CD8-positive, alpha-beta memory T cell (primary cell): ENCODE data around the gene CLDN8. TPM values are rescaled to one million over a fixed set of nuclear protein-coding genes. Genes with fewer than 3 reads are reported as not detected.

Experiments used
- CTCF ChIA-PET: fragments of 350-600 bp; sonication (Branson Sonifier 250); formaldehyde crosslinking; loops from one replicate; lab custom pipeline; 2021; ENCODE audit warnings: antibody characterized with exemption; lab: Charles Lee
- POLR2A ChIA-PET: fragments of 350-600 bp; sonication (Branson Sonifier 250); formaldehyde crosslinking; loops from one replicate; lab custom pipeline; 2021; ENCODE audit warnings: antibody characterized with exemption; lab: Charles Lee
- DNase-seq, 5 donors: peaks; one replicate each; pipeline versions ENCODE4 v3.0.0 to v3.0.0-alpha.2; 2020 to 2022; ENCODE audit warnings: mixed read lengths in 1 of 5
- H3K27ac ChIP-seq: one replicate; pipeline ENCODE4 v1.7.0; 2013; ENCODE audit warnings: low read depth, mild to moderate bottlenecking, low read length, moderate library complexity
- H3K27me3 ChIP-seq: 2 replicates; pipeline ENCODE4 v1.7.0; 2013; ENCODE audit warnings: low read length, mild to moderate bottlenecking; ENCODE audit not compliant: insufficient read depth, poor library complexity, severe bottlenecking
- H3K36me3 ChIP-seq: 2 replicates; pipeline ENCODE4 v1.7.0; 2013; ENCODE audit warnings: mild to moderate bottlenecking, low read length, moderate library complexity; ENCODE audit not compliant: insufficient read depth
- H3K4me1 ChIP-seq: 2 replicates; pipeline ENCODE4 v1.7.0; 2013; ENCODE audit warnings: mild to moderate bottlenecking, low read length, moderate library complexity; ENCODE audit not compliant: insufficient read depth
- H3K4me3 ChIP-seq: 2 replicates; pipeline ENCODE4 v1.7.0; 2013; ENCODE audit warnings: mild to moderate bottlenecking, low read length
- H3K9me3 ChIP-seq: 2 replicates; pipeline ENCODE4 v1.7.0; 2013; ENCODE audit warnings: mild to moderate bottlenecking, low read length
- H3K27ac Mint-ChIP-seq, 8 donors: one replicate each; pipeline ENCODE4 v1.8.0; 2020 to 2021; ENCODE audit warnings: mixed read lengths in 8 of 8, mild to moderate bottlenecking in 6 of 8, inconsistent platforms in 3 of 8, moderate library complexity in 3 of 8
- H3K27me3 Mint-ChIP-seq, 2 donors: one replicate each; pipeline ENCODE4 v1.8.0; 2020 to 2021; ENCODE audit warnings: mixed read lengths in 2 of 2, mild to moderate bottlenecking in 1 of 2, moderate library complexity in 1 of 2
- H3K36me3 Mint-ChIP-seq, 3 donors: one replicate each; pipeline ENCODE4 v1.8.0; 2020 to 2021; ENCODE audit warnings: mixed read lengths in 3 of 3, inconsistent platforms in 1 of 3, mild to moderate bottlenecking in 1 of 3
- H3K4me1 Mint-ChIP-seq, 3 donors: one replicate each; pipeline ENCODE4 v1.8.0; 2020 to 2021; ENCODE audit warnings: mixed read lengths in 3 of 3, inconsistent platforms in 1 of 3, mild to moderate bottlenecking in 1 of 3
- H3K4me3 Mint-ChIP-seq, 7 donors: one replicate each; pipeline ENCODE4 v1.8.0; 2020 to 2021; ENCODE audit warnings: mixed read lengths in 7 of 7, mild to moderate bottlenecking in 6 of 7, moderate library complexity in 4 of 7, inconsistent platforms in 2 of 7
- H3K9me3 Mint-ChIP-seq, 5 donors: one replicate each; pipeline ENCODE4 v1.8.0; 2020 to 2022; ENCODE audit warnings: mixed read lengths in 5 of 5, mild to moderate bottlenecking in 3 of 5, moderate library complexity in 2 of 5, inconsistent platforms in 1 of 5
- polyA plus RNA-seq: library from polyadenylated mRNA; unstranded; fragments of 300-500 nt; fragmentation: Illumina TruSeq; gene quantifications from one replicate; pipeline ENCODE4 v1.2.3, GENCODE V29; 2021
- total RNA-seq, 2 experiments: library from RNA; stranded (reverse); gene quantifications; one replicate each; pipeline ENCODE4 v1.2.3, GENCODE V29; 2021

The CLDN8 gene
- total and polyA plus RNA-seq, 3 experiments from 2014 or later: not detected

DNA sequence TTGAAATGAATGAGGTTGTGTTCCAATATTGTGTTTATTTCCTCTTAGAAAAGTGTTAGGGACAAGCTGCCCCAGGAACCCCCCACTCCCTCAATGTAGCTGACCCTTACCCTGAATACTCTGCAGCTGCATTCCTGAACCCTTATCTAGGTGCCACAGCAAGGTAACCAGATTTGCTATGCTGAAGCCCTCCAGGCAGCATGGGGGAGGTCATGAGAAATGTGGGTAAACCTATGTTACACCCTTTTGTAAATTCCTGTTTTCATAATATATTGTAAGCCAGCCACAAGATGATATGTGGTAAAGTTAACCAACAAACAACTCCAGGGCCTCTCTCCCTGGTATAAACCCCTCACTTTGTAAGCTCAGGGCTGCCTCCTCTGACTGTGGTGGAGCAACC lies 27.8 kb upstream of the CLDN8 start:
- Histone ChIP-seq H3K4me3 (no peak overlapping the region), H3K27me3 (no peaks in the 10 kb centered on the region), H3K27ac (no peak overlapping the region), H3K9me3 (no peaks in the 10 kb centered on the region), H3K36me3 (no peaks in the 10 kb centered on the region), H3K4me1 (no peaks in the 10 kb centered on the region)
- Mint-ChIP-seq H3K4me3 (no peak overlapping the region), H3K36me3 (no peaks in the 10 kb centered on the region), H3K27me3 (no peaks in the 10 kb centered on the region), H3K4me1 (no peaks in the 10 kb centered on the region), H3K9me3 (peaks cover 2 to 4% (median 3%) of the 10 kb centered on the region in 5 donors), H3K27ac (no peak overlapping the region)
- POLR2A ChIA-PET: no interaction called here
- CTCF ChIA-PET: no interaction called here
- no peak for DNase-seq

GRCh38 chr21:30240661-30241060 lies 24.8 kb upstream of the CLDN8 start:
- H3K4me3 Mint-ChIP-seq: no peak overlapping the region
- H3K36me3 Mint-ChIP-seq: no peaks in the 10 kb centered on the region
- no peak overlapping the region for H3K27ac ChIP-seq
- no peaks in the 10 kb centered on the region for H3K9me3 ChIP-seq
- H3K27ac Mint-ChIP-seq: no peak overlapping the region
- H3K27me3 ChIP-seq: no peaks in the 10 kb centered on the region
- ChIA-PET POLR2A (no interaction called here), CTCF (no interaction called here)
- peaks cover 0 to 8% (median 3%) of the 10 kb centered on the region in 5 donors for H3K9me3 Mint-ChIP-seq
- no peaks in the 10 kb centered on the region for H3K4me1 ChIP-seq
- DNase-seq: no peak
- no peaks in the 10 kb centered on the region for H3K4me1 Mint-ChIP-seq
- H3K4me3 ChIP-seq: no peak overlapping the region
- no peaks in the 10 kb centered on the region for H3K36me3 ChIP-seq
- H3K27me3 Mint-ChIP-seq: no peaks in the 10 kb centered on the region

DNA sequence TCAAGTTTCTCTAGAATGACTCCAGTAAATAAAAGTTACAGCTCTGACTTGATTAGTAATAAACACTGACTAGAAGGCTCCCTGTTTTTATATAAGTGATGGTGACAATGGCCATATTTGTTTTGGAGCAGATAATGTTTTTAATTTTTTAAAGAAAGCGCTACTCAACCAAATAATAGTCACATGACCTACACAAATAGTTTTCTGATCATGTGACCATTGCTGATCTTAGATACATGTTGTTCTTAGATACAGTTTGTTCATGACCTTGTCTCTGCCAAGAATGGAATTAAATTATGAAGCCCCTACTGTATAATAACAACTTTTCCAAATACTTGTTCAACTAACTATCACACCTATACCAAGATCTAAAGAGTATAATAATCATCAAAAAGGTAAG lies 22.3 kb upstream of the CLDN8 start:
- no peak for DNase-seq
- Histone ChIP-seq H3K27ac (no peak overlapping the region), H3K27me3 (no peaks in the 10 kb centered on the region), H3K9me3 (no peaks in the 10 kb centered on the region), H3K36me3 (no peaks in the 10 kb centered on the region), H3K4me1 (no peaks in the 10 kb centered on the region), H3K4me3 (no peak overlapping the region)
- Mint-ChIP-seq H3K36me3 (no peaks in the 10 kb centered on the region), H3K4me3 (no peak overlapping the region), H3K27me3 (no peaks in the 10 kb centered on the region), H3K4me1 (no peaks in the 10 kb centered on the region), H3K9me3 (peaks cover 0 to 6% (median 6%) of the 10 kb centered on the region in 5 donors), H3K27ac (no peak overlapping the region)
- ChIA-PET CTCF (no interaction called here), POLR2A (no interaction called here)

- Mint-ChIP-seq H3K4me3 (no peak overlapping the region), H3K9me3 (peaks cover 0 to 22% (median 15%) of the 10 kb centered on the region in 5 donors), H3K36me3 (no peaks in the 10 kb centered on the region), H3K27ac (no peak overlapping the region), H3K27me3 (no peaks in the 10 kb centered on the region), H3K4me1 (no peaks in the 10 kb centered on the region)
- no peak for DNase-seq
- Histone ChIP-seq H3K27ac (no peak overlapping the region), H3K9me3 (no peaks in the 10 kb centered on the region), H3K4me3 (no peak overlapping the region), H3K36me3 (no peaks in the 10 kb centered on the region), H3K27me3 (no peaks in the 10 kb centered on the region), H3K4me1 (no peaks in the 10 kb centered on the region)
- ChIA-PET CTCF (interaction anchor here (0.9 kb wide), 1 partner anchor 11 kb away, joined by 3 read pairs; no protein-coding TSS in a partner anchor), POLR2A (no interaction called here)
These were observed 18.7 kb upstream of the CLDN8 start for GRCh38 chr21:30234643-30235042.

DNA sequence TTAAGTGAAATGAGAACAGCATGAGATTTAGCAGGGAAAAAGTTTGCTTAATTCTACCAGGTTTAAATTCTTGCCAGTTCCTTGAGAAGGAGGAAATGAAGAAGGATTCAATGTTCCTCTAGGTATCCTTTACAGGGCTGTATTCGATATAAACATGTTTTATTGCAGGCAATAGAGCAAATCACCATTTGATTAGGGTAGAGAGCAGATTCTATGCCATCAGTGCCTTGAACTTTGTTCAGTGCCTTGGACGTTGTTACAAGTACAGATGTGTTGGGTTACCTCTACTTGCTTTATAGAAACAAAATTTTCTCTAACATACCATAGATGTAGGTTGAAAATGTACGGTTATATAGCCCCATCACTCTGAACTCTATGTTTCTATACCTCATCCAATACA lies 18.2 kb upstream of the CLDN8 start:
- no peak overlapping the region for H3K4me3 ChIP-seq
- H3K27ac ChIP-seq: no peak overlapping the region
- H3K9me3 ChIP-seq: no peaks in the 10 kb centered on the region
- no peaks in the 10 kb centered on the region for H3K4me1 ChIP-seq
- Mint-ChIP-seq H3K4me1 (no peaks in the 10 kb centered on the region), H3K27me3 (no peaks in the 10 kb centered on the region), H3K36me3 (no peaks in the 10 kb centered on the region), H3K9me3 (peaks cover 0 to 24% (median 18%) of the 10 kb centered on the region in 5 donors), H3K4me3 (no peak overlapping the region), H3K27ac (no peak overlapping the region)
- H3K36me3 ChIP-seq: no peaks in the 10 kb centered on the region
- no peak for DNase-seq
- ChIA-PET CTCF (no interaction called here), POLR2A (no interaction called here)
- H3K27me3 ChIP-seq: no peaks in the 10 kb centered on the region

DNA sequence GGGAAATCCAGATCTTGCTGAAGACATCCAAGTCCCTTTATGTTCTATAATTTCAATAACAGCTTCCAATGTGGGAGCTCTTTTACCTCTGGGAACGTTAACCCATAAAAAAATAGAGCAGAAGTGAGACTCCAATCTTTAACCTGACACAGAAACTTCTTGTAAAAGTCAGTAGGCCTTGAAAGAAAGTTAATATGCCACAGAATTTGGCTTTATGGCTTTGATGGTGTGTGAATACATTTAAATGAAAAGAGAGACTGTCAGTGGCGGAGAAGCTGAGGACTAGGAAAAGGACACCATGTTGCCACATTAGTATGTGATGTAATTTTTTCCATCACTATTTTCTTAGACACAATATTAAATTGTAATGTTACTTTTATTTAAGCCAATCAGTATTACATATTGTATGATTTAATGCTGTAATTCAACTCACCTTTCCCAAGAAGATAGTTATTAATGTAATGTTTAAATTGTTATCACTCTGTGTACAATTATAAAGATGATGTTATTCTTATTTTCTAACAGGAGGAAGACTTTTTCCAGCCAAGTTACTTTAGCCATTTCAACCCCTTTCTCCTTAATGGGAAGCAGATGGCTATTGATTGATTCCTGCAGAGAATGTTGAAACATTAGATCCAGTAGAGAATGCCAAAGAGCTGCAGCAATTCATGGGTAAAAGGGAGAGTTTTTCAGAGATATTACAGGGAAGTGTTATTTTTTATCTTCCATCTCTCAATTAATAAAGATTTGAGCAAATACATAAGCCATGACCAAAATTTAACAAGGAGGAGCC lies 17.5 kb upstream of the CLDN8 start:
- CTCF ChIA-PET: no interaction called here

DNA sequence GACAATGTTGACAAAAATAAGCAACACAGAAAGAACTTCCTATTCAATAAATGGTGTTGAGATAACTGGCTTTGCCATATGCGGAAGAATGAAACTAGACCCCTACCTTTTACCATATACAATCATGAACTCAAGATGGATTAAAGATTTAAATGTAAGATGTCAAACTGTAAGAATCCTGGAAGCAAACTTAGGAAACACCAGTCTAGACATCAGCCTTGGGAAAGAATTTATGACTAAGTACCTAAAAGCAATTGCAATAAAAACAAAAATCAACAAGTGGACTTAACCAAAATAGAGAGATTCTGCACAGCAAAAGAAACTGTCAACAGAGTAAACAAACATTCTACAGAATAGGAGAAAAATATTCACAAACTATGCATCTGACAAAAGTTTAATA lies 16.1 kb upstream of the CLDN8 start:
- H3K9me3 ChIP-seq: no peaks in the 10 kb centered on the region
- H3K27ac ChIP-seq: no peak overlapping the region
- no peaks in the 10 kb centered on the region for H3K4me1 ChIP-seq
- no peaks in the 10 kb centered on the region for H3K36me3 ChIP-seq
- H3K4me3 ChIP-seq: no peak overlapping the region
- Mint-ChIP-seq H3K36me3 (no peaks in the 10 kb centered on the region), H3K4me1 (no peaks in the 10 kb centered on the region), H3K27ac (no peak overlapping the region), H3K9me3 (peaks cover 0 to 25% (median 18%) of the 10 kb centered on the region in 5 donors), H3K4me3 (no peak overlapping the region), H3K27me3 (no peaks in the 10 kb centered on the region)
- no peak for DNase-seq
- H3K27me3 ChIP-seq: no peaks in the 10 kb centered on the region
- ChIA-PET CTCF (no interaction called here), POLR2A (no interaction called here)

More for the DNA sequence above, 17.5 kb upstream of the CLDN8 start:
- H3K27ac ChIP-seq: no peak overlapping the region
- no peak overlapping the region for H3K4me3 Mint-ChIP-seq
- peaks cover 0 to 22% (median 18%) of the 10 kb centered on the region in 5 donors for H3K9me3 Mint-ChIP-seq
- H3K27me3 ChIP-seq: no peaks in the 10 kb centered on the region
- H3K27me3 Mint-ChIP-seq: no peaks in the 10 kb centered on the region
- H3K9me3 ChIP-seq: no peaks in the 10 kb centered on the region
- H3K27ac Mint-ChIP-seq: no peak overlapping the region
- H3K36me3 Mint-ChIP-seq: no peaks in the 10 kb centered on the region
- no peaks in the 10 kb centered on the region for H3K4me1 ChIP-seq
- no peak overlapping the region for H3K4me3 ChIP-seq
- POLR2A ChIA-PET: no interaction called here
- no peaks in the 10 kb centered on the region for H3K36me3 ChIP-seq
- no peaks in the 10 kb centered on the region for H3K4me1 Mint-ChIP-seq
- DNase-seq: no peak

- H3K9me3 ChIP-seq: no peaks in the 10 kb centered on the region
- Mint-ChIP-seq H3K27me3 (no peaks in the 10 kb centered on the region), H3K4me3 (no peak overlapping the region), H3K4me1 (no peaks in the 10 kb centered on the region), H3K9me3 (peaks cover 0 to 22% (median 12%) of the 10 kb centered on the region in 5 donors), H3K36me3 (no peaks in the 10 kb centered on the region), H3K27ac (no peak overlapping the region)
- no peak overlapping the region for H3K27ac ChIP-seq
- H3K36me3 ChIP-seq: no peaks in the 10 kb centered on the region
- H3K27me3 ChIP-seq: no peaks in the 10 kb centered on the region
- no peak overlapping the region for H3K4me3 ChIP-seq
- POLR2A ChIA-PET: no interaction called here
- H3K4me1 ChIP-seq: no peaks in the 10 kb centered on the region
- no peak for DNase-seq
- CTCF ChIA-PET: no interaction called here
These were observed 11.9 kb upstream of the CLDN8 start for GRCh38 chr21:30227633-30228404.
